IPS-18a (cell line): ENCODE data around the gene MAS1L.
"Not testable (repeated sequence)": the region's sequence is repeated elsewhere in the genome, so short reads cannot be mapped to it uniquely, and the experiment has no call there.

ENCODE experiments used
- H3K27ac ChIP-seq: one replicate; pipeline ENCODE4 v1.5.1; 2013; ENCODE audit warnings: low read length
- H3K27me3 ChIP-seq: one replicate; pipeline ENCODE4 v1.6.1; 2013; ENCODE audit warnings: mild to moderate bottlenecking, low read length; ENCODE audit not compliant: control insufficient read depth, insufficient read depth
- H3K36me3 ChIP-seq: one replicate; pipeline ENCODE4 v1.6.1; 2013; ENCODE audit warnings: low read depth, low read length; ENCODE audit not compliant: control insufficient read depth
- H3K4me1 ChIP-seq: one replicate; pipeline ENCODE4 v1.6.1; 2013; ENCODE audit warnings: low read depth, low read length; ENCODE audit not compliant: control insufficient read depth
- H3K4me3 ChIP-seq: one replicate; pipeline ENCODE4 v1.5.1; 2013; ENCODE audit warnings: low read length
- H3K9ac ChIP-seq: one replicate; pipeline ENCODE4 v1.6.1; 2013; ENCODE audit warnings: mild to moderate bottlenecking, low read length, moderate library complexity
- H3K9me3 ChIP-seq: one replicate; pipeline ENCODE4 v1.6.1; 2013; ENCODE audit warnings: low read depth, low read length; ENCODE audit not compliant: control insufficient read depth

MAS1L gene

DNA sequence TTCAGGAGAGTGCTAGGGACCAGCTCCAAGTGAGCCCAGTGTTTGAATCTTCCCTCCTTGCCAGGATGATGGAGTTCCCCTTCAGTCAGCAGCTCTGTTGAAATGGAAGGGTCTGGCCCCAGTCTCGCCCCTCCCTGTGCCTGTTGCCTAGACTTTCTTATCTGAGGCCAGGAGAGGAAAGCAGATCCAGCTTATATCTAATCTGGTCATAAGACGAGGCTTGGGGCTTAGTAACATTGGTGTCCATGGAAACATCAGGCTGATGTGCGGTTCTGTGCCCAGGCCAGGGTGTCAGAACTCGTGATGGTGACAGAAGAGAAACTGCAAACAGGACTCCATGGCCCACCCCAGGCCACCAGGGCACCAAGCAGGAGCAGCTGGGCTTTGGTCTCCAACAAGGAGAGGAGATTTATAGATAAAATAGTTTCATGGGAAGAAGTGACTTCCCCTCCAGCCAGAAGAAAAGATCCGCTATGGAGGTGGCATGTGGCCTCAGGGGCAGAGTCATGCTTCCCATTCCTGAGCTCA, 9.8 kb downstream of the MAS1L start:
- H3K4me3 ChIP-seq = no peak overlapping the region

DNA sequence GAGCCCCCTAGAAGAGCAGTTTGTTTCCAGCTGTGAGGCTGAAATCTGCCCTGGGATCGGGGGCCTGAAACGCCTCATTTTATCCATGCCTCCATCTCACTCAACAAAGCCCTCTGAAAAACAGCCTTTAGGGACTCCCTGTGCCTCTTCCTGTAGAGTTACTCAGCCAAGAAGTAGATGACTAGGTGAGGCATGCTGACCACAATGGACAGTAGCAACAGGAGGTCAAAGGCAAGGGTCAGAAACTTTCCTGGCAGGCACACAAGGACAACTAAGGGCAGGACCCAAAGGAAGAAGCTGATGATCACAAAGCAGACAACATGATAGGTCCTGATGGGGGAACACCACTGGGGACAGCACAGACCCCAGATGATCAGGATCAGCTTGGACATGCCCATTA, 12.8 kb downstream of the MAS1L start:
- H3K9me3 ChIP-seq = no peaks in the 10 kb centered on the region
- H3K27me3 ChIP-seq = no peaks in the 10 kb centered on the region
- H3K9ac ChIP-seq = no peak overlapping the region
- no peaks in the 10 kb centered on the region for H3K36me3 ChIP-seq
- no peaks in the 10 kb centered on the region for H3K4me1 ChIP-seq
- no peak overlapping the region for H3K27ac ChIP-seq
- H3K4me3 ChIP-seq = no peak overlapping the region

More for the DNA sequence above, 9.8 kb downstream of the MAS1L start:
- no peaks in the 10 kb centered on the region for H3K36me3 ChIP-seq
- H3K27ac ChIP-seq = no peak overlapping the region
- H3K27me3 ChIP-seq = no peaks in the 10 kb centered on the region
- no peaks in the 10 kb centered on the region for H3K4me1 ChIP-seq
- H3K9me3 ChIP-seq = no peaks in the 10 kb centered on the region
- H3K9ac ChIP-seq = no peak overlapping the region

DNA sequence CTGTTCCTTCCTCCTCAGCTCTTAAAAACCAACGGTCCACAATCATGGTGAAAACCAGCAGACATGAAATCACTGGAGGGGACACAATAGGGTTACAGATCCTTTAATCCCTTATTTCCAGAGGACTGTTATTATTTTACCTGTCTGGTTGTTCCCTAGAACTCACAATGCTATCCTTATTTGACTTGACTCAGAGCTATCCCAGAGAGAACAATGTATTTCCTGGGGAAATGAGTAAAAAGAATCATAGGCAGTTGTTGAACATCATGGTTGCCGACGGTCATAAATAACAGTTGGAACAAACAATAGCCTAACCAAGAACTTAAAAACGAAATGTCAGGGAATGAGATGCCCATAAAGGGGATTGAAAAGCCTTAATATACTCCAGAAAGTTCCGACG, 21.5 kb downstream of the MAS1L start:
- Histone ChIP-seq H3K4me3 (no peak overlapping the region), H3K36me3 (no peaks in the 10 kb centered on the region), H3K9ac (no peak overlapping the region), H3K27ac (no peak overlapping the region), H3K27me3 (no peaks in the 10 kb centered on the region), H3K4me1 (no peaks in the 10 kb centered on the region), H3K9me3 (no peaks in the 10 kb centered on the region)

DNA sequence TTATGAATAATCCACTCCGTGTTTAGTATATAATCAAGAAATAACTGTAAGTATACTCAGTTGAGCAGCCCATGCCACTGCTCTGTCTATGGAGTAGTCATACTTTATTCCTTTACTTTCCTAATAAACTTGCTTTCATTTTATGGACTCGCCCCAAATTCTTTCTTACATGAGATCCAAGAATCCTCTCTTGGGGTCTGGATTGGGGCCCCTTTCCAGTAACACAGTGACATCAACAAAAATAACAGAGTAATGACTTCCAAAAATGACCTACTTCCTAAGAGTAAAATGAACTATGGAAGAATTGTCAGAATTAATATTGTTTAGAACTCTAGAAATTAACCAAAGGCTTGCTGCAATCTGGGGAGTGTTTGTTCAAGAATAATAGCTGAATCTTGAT, 22.0 kb downstream of the MAS1L start:
- Histone ChIP-seq H3K9ac (no peak overlapping the region), H3K27me3 (no peaks in the 10 kb centered on the region), H3K4me3 (no peak overlapping the region), H3K9me3 (no peaks in the 10 kb centered on the region), H3K27ac (no peak overlapping the region), H3K36me3 (no peaks in the 10 kb centered on the region), H3K4me1 (no peaks in the 10 kb centered on the region)

GRCh38 chr6:29465279-29465678, 22.5 kb downstream of the MAS1L start:
- no peak overlapping the region for H3K4me3 ChIP-seq
- no peaks in the 10 kb centered on the region for H3K4me1 ChIP-seq
- H3K27ac ChIP-seq = no peak overlapping the region
- no peaks in the 10 kb centered on the region for H3K9me3 ChIP-seq
- H3K9ac ChIP-seq = no peak overlapping the region
- no peaks in the 10 kb centered on the region for H3K36me3 ChIP-seq
- no peaks in the 10 kb centered on the region for H3K27me3 ChIP-seq

DNA sequence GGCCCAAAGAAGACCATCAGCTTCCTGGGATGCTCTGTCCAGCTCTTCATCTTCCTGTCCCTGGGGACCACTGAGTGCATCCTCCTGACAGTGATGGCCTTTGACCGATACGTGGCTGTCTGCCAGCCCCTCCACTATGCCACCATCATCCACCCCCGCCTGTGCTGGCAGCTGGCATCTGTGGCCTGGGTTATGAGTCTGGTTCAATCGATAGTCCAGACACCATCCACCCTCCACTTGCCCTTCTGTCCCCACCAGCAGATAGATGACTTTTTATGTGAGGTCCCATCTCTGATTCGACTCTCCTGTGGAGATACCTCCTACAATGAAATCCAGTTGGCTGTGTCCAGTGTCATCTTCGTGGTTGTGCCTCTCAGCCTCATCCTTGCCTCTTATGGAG, 25.7 kb downstream of the MAS1L start:
- Histone ChIP-seq H3K4me3 (no peak overlapping the region), H3K27ac (no peak overlapping the region), H3K4me1 (no peaks in the 10 kb centered on the region), H3K27me3 (no peaks in the 10 kb centered on the region), H3K36me3 (no peaks in the 10 kb centered on the region), H3K9ac (no peak overlapping the region), H3K9me3 (no peaks in the 10 kb centered on the region)

DNA sequence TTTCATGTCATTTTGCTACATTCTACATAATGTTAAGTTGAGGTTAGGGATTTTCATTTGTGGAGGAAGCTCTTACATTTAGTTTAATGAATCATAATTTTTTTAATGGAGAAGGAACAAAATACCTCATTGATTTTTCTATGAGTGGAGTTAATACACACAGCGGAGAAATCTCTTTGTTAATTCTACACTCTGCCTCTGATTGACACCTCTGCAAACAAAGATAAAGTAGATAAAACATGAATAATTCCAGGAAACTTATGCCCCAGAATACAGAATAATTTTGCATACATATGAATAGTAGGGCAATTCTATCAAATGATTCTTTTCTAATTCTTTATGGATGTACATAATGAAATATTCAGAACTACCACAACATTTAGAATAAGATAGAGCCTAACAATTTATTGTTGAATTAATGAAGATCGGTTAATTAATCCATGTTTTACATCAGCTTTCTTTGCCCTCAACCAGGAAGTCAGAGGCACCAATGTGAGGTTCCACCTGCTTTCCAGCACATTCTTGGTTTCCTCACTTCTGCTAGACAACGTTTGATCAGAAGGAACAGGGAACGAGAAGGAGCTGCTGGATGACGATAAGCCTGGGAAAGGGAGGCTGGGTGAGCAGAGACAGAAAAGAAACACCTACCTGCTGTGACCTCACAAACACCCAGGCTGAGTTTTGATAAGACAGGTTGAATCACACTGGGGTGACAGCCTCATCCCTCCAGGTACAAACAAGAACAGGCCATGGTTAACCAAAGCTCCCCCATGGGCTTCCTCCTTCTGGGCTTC, 26.5 kb downstream of the MAS1L start:
- Histone ChIP-seq H3K4me3 (no peak overlapping the region), H3K9me3 (no peaks in the 10 kb centered on the region), H3K36me3 (no peaks in the 10 kb centered on the region), H3K27me3 (no peaks in the 10 kb centered on the region), H3K4me1 (no peaks in the 10 kb centered on the region), H3K27ac (no peak overlapping the region), H3K9ac (no peak overlapping the region)

DNA sequence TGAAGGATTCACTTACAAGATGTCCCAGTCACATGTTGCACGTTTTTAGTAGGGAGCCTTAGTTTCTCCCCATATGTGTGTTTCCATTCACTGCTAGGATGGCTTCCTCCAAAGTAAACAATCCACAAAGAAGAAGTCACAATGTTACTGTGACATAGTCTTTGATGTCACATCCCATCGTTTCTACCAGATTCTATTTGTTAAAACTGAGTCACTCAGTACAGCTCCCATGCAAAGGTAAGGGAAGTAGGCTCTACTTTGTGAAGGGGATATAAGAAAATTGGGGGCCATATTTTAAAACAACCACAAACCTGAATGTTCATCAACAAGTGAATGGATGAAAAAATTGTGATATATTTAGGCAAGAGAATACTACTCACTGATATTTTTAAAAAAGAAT, 30.8 kb downstream of the MAS1L start, which contains the start of the genes OR11A1 and OR2H1:
Gene OR11A1 (minus strand): TSS at position 101 of the 400 bp plus-strand sequence. CDS start 29,430 bp downstream, outside the sequence.
Gene OR2H1 (plus strand): TSS at position 185 of the 400 bp plus-strand sequence. CDS start 4,615 bp downstream, outside the sequence.
- no peak within 1 kb of the TSS for H3K9ac ChIP-seq
- H3K27ac ChIP-seq = no peak within 1 kb of the TSS
- no peaks in the 10 kb centered on the region for H3K4me1 ChIP-seq
- no peak within 1 kb of the TSS for H3K4me3 ChIP-seq
- no peaks in the 10 kb centered on the region for H3K27me3 ChIP-seq
- no peaks in the 10 kb centered on the region for H3K36me3 ChIP-seq
- H3K9me3 ChIP-seq = no peaks in the 10 kb centered on the region

DNA sequence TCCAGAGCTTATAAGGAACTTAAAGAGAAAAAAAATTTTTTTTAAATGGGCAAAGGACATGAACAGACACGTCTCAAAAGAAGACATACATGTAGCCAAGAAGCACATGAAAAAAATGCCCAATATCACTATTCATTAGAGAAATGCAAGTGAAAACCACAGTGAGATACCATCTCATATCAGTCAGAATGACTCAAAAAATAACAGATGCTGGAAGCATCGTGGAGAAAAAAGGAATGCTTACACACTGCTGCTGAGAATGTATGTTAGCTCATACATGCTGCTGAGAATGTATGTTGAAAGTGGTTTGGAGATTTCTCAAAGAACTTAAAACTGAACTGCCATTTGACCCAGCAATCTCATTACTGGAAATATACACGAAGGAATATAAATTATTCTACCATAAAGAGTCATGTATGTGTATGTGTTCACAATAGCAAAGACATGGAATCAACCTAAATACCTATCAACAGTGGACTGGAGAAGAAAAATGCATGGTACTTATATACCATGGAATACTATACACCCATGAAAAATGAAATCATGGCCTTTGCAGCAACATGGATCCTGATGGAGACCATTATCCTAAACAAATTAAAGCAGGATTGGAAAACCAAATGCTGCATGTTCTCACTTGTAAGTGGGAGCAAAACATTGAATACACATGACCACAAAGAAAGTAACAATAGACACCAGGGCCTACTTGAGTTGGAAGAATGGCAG, 36.1 kb downstream of the MAS1L start:
- Histone ChIP-seq H3K36me3 (no peaks in the 10 kb centered on the region), H3K9me3 (no peaks in the 10 kb centered on the region), H3K27me3 (no peaks in the 10 kb centered on the region), H3K27ac (no peak overlapping the region), H3K9ac (no peak overlapping the region), H3K4me3 (no peak overlapping the region), H3K4me1 (peaks cover 10% of the 10 kb centered on the region)

GRCh38 chr6:29447670-29448069, 40.1 kb downstream of the MAS1L start:
- no peaks in the 10 kb centered on the region for H3K36me3 ChIP-seq
- no peak overlapping the region for H3K27ac ChIP-seq
- peaks cover 5% of the 10 kb centered on the region for H3K9me3 ChIP-seq
- no peak overlapping the region for H3K9ac ChIP-seq
- H3K27me3 ChIP-seq = no peaks in the 10 kb centered on the region
- H3K4me1 ChIP-seq = peaks cover 10% of the 10 kb centered on the region
- no peak overlapping the region for H3K4me3 ChIP-seq

GRCh38 chr6:29444031-29444430, 43.7 kb downstream of the MAS1L start:
- not testable (repeated sequence) for H3K4me3 ChIP-seq

More at GRCh38 chr6:29444031-29444430, 43.7 kb downstream of the MAS1L start:
- not testable (repeated sequence) for H3K36me3 ChIP-seq, H3K27ac ChIP-seq, H3K9ac ChIP-seq, H3K9me3 ChIP-seq, H3K27me3 ChIP-seq
- H3K4me1 ChIP-seq = peaks cover 10% of the 10 kb centered on the region
